ENCODE results near the gene FITM2.

Gene FITM2

DNA sequence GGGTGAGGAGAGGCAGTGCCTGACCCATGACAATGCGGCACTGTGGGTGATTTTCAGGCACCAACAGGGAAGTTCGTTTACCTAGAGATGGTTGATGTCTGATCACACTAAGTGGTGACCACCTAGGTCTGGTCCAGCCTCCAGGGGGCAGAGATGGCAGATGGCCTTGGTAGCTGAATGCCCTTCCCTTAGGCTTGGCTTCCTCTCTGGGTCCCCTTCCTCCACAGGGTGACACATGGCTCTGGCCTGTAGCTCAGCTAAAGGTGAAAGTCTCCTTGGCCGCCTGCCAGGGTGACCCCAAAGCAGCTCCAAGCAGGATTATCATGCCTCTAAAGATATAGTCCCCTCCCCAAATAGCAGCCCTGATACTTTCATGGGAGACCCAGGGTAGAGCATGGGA is 57.5 kb downstream of the FITM2 start:
- DNase-seq (ENCODE audit: low spot score), result no peak
- TF ChIP-seq, protein P1, sequence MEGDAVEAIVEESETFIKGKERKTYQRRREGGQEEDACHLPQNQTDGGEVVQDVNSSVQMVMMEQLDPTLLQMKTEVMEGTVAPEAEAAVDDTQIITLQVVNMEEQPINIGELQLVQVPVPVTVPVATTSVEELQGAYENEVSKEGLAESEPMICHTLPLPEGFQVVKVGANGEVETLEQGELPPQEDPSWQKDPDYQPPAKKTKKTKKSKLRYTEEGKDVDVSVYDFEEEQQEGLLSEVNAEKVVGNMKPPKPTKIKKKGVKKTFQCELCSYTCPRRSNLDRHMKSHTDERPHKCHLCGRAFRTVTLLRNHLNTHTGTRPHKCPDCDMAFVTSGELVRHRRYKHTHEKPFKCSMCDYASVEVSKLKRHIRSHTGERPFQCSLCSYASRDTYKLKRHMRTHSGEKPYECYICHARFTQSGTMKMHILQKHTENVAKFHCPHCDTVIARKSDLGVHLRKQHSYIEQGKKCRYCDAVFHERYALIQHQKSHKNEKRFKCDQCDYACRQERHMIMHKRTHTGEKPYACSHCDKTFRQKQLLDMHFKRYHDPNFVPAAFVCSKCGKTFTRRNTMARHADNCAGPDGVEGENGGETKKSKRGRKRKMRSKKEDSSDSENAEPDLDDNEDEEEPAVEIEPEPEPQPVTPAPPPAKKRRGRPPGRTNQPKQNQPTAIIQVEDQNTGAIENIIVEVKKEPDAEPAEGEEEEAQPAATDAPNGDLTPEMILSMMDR (IDR thresholded peaks at IDR 0.05), result no peak
- Histone ChIP-seq H3K27ac (no peak overlapping the region), H3K4me3 (no peak overlapping the region)
